PC-9 (cell line): ENCODE measurements around the gene RAB3B. TPM values are rescaled to one million over a fixed set of nuclear protein-coding genes. Genes with fewer than 3 reads are reported as not detected.

Experiments used
- BruUV-seq: library from RNA; stranded (reverse); fragments of 400-500 nt; replicated peaks from 2 replicates; lab custom pipeline; 2021; lab: Mats Ljungman, UMichigan
- CTCF ChIA-PET: fragments of 300-600 bp; sonication (Branson Sonifier 250); formaldehyde crosslinking; loops from one replicate; lab custom pipeline; 2022; ENCODE audit warnings: antibody characterized with exemption; lab: Charles Lee
- POLR2A ChIA-PET: fragments of 300-600 bp; sonication (Branson Sonifier 250); formaldehyde crosslinking; loops from one replicate; lab custom pipeline; 2022; ENCODE audit warnings: antibody characterized with exemption; ENCODE audit not compliant: unreplicated experiment; lab: Charles Lee
- DNase-seq, 2 experiments: peaks; one replicate each; pipeline versions ENCODE4 v3.0.0 to v3.0.0-alpha.2; 2015 to 2022; ENCODE audit warnings: mixed read lengths in 1 of 2
- H2AFZ ChIP-seq: fragments of 200-600 bp; sonication (generic); 2 replicates; pipeline ENCODE4 v1.8.1; 2017; ENCODE audit warnings: antibody characterized with exemption
- H3F3A ChIP-seq: fragments of 200-600 bp; sonication (generic); 2 replicates; pipeline ENCODE4 v1.8.1; 2017; ENCODE audit warnings: antibody characterized with exemption, mild to moderate bottlenecking, low read depth; ENCODE audit not compliant: insufficient read depth
- H3K27ac ChIP-seq: fragments of 200-600 bp; sonication (generic); 2 replicates; pipeline ENCODE4 v1.6.1; 2016; ENCODE audit warnings: mixed run types
- H3K27me3 ChIP-seq: fragments of 200-600 bp; sonication (generic); 2 replicates; pipeline ENCODE4 v1.6.1; 2016; ENCODE audit warnings: low read depth, mixed run types; ENCODE audit not compliant: insufficient read depth
- H3K36me3 ChIP-seq: fragments of 200-600 bp; sonication (generic); 2 replicates; pipeline ENCODE4 v1.6.1; 2016; ENCODE audit warnings: low read depth, mixed run types
- H3K4me1 ChIP-seq: fragments of 200-600 bp; sonication (generic); replicated peaks from 2 replicates; pipeline ENCODE4 v1.6.1; 2016; ENCODE audit warnings: mixed run types; ENCODE audit not compliant: insufficient read depth
- H3K4me2 ChIP-seq: fragments of 200-600 bp; sonication (generic); 2 replicates; pipeline ENCODE4 v1.6.1; 2017; ENCODE audit warnings: mixed run types
- H3K4me3 ChIP-seq: fragments of 200-600 bp; sonication (generic); 2 replicates; pipeline ENCODE4 v1.6.1; 2016; ENCODE audit warnings: mixed run types
- H3K79me2 ChIP-seq: fragments of 200-600 bp; sonication (generic); 2 replicates; pipeline ENCODE4 v1.6.1; 2017; ENCODE audit warnings: low read depth, mixed run types
- H3K9me2 ChIP-seq: fragments of 200-600 bp; sonication (generic); 2 replicates; pipeline ENCODE4 v1.8.1; 2017; ENCODE audit warnings: mild to moderate bottlenecking; ENCODE audit not compliant: insufficient read depth
- H3K9me3 ChIP-seq: fragments of 200-600 bp; sonication (generic); 2 replicates; pipeline ENCODE4 v1.8.1; 2016; ENCODE audit warnings: low read depth; ENCODE audit not compliant: insufficient read depth
- H4K20me1 ChIP-seq: fragments of 200-600 bp; sonication (generic); 2 replicates; pipeline ENCODE4 v1.8.1; 2017; ENCODE audit not compliant: insufficient read depth
- EZH2 ChIP-seq: fragments of 200-600 bp; sonication (generic); IDR thresholded peaks from 2 replicates; pipeline ENCODE4 v1.8.0; 2017; ENCODE audit warnings: antibody characterized with exemption, low read depth
- intact Hi-C: fragments of 100-400 bp; cut with micrococcal nuclease; formaldehyde crosslinking; loops from one replicate; pipeline ENCODE4 v1.10.0; 2022; ENCODE audit not compliant: unreplicated experiment
- total RNA-seq: library from RNA; stranded (reverse); gene quantifications from 2 replicates; pipeline ENCODE4 v1.2.3, GENCODE V29; 2021
- TF ChIP-seq, protein P1 (sequence below): fragments of 200-600 bp; sonication (generic); conservative IDR thresholded peaks from 2 replicates; pipeline ENCODE4 v1.6.1; 2017; ENCODE audit warnings: mixed run types, antibody characterized with exemption, mild to moderate bottlenecking, moderate library complexity

Gene RAB3B
- total RNA-seq, 1 experiment from 2014 or later, result 2.6 TPM

DNA sequence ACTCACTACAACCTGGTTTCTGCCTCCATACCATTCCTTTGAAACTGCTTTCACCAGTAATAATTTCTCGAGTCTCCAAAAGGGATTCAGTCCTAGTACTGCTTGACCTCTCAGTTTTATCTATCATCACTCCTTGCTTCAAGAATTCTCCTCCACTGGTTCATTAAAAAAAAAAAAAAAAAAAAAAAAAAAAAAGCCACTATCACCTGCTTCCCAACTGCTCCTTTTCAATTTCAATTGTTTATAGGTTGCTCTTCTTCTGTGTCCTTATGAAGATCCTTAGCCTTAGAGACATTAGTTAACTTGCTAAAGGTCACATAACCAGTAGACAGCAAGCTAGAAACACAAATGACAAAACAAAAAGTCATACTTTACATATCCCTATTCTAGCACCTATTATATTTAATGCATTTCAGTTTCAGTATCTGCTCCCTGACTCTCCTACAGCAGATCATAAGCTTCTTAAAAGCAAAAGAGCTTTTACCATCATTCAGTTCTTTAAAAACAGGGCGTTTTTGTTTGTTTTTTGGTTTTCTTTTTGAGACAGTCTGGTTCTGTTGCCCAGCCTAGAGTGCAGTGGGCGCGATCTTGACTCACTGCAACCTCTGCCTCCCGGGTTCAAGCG lies 119.0 kb downstream of the RAB3B start:
- H3K4me2 ChIP-seq, result no peak overlapping the region

GRCh38 chr1:51870603-51871350 lies 119.7 kb downstream of the RAB3B start:
- Histone ChIP-seq H4K20me1 (peaks cover 23% of the 10 kb centered on the region), H3K27me3 (no peaks in the 10 kb centered on the region), H2AFZ (no peak overlapping the region), H3K4me2 (no peak overlapping the region), H3K36me3 (no peaks in the 10 kb centered on the region; the same call in 1 of the 2 replicates), H3K79me2 (peaks cover 98% of the 10 kb centered on the region), H3K9me3 (no peaks in the 10 kb centered on the region), H3K9me2 (no peaks in the 10 kb centered on the region), H3K4me1 (peaks cover 13% of the 10 kb centered on the region; the same call in 1 of the 2 replicates), H3K27ac (no peak overlapping the region), H3F3A (no peaks in the 10 kb centered on the region), H3K4me3 (no peak overlapping the region)
- POLR2A ChIA-PET, result no interaction called here
- no peak for DNase-seq
- no TSS peak for BruUV-seq
- intact Hi-C loops, result no loop called here
- TF ChIP-seq, protein P1, sequence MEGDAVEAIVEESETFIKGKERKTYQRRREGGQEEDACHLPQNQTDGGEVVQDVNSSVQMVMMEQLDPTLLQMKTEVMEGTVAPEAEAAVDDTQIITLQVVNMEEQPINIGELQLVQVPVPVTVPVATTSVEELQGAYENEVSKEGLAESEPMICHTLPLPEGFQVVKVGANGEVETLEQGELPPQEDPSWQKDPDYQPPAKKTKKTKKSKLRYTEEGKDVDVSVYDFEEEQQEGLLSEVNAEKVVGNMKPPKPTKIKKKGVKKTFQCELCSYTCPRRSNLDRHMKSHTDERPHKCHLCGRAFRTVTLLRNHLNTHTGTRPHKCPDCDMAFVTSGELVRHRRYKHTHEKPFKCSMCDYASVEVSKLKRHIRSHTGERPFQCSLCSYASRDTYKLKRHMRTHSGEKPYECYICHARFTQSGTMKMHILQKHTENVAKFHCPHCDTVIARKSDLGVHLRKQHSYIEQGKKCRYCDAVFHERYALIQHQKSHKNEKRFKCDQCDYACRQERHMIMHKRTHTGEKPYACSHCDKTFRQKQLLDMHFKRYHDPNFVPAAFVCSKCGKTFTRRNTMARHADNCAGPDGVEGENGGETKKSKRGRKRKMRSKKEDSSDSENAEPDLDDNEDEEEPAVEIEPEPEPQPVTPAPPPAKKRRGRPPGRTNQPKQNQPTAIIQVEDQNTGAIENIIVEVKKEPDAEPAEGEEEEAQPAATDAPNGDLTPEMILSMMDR, result no peak
- TF ChIP-seq EZH2, result no peak
- CTCF ChIA-PET, result no interaction called here

More for the DNA sequence above, 119.0 kb downstream of the RAB3B start:
- H3K27ac ChIP-seq, result no peak overlapping the region
- DNase-seq, result no peak
- no peaks in the 10 kb centered on the region for H3K9me3 ChIP-seq
- ChIA-PET CTCF (interaction anchor here (0.6 kb wide), 1 partner anchor 302 kb away, joined by 11 read pairs; no protein-coding TSS in a partner anchor), POLR2A (interaction anchor here (0.5 to 0.6 kb wide), 2 partner anchors 46 to 983 kb away, joined by 3 to 5 read pairs; no protein-coding TSS in a partner anchor)
- H3K9me2 ChIP-seq, result no peaks in the 10 kb centered on the region
- H2AFZ ChIP-seq, result no peak overlapping the region
- TF ChIP-seq, protein P1, result no peak
- TF ChIP-seq EZH2, result no peak
- H3K27me3 ChIP-seq, result no peaks in the 10 kb centered on the region
- no peak overlapping the region for H3K4me3 ChIP-seq
- intact Hi-C loops, result no loop called here
- peaks cover 23% of the 10 kb centered on the region for H4K20me1 ChIP-seq
- no peaks in the 10 kb centered on the region; the same call in 1 of the 2 replicates for H3K36me3 ChIP-seq
- H3K79me2 ChIP-seq, result peaks cover 98% of the 10 kb centered on the region
- peaks cover 20% of the 10 kb centered on the region for H3K4me1 ChIP-seq
- BruUV-seq, result no TSS peak
- no peaks in the 10 kb centered on the region for H3F3A ChIP-seq

- BruUV-seq, result no TSS peak
- CTCF ChIA-PET, result no interaction called here
Observed at GRCh38 chr1:51867479-51868232, 122.8 kb downstream of the RAB3B start.

More at GRCh38 chr1:51867479-51868232, 122.8 kb downstream of the RAB3B start:
- Histone ChIP-seq H3K4me3 (no peak overlapping the region), H2AFZ (no peak overlapping the region), H3K27ac (no peak overlapping the region), H3K4me1 (no peaks in the 10 kb centered on the region), H3K27me3 (no peaks in the 10 kb centered on the region), H3K36me3 (0 out of 2 replicates have a peak, but pooled peaks cover 7% of the 10 kb centered on the region), H3K79me2 (peaks cover 94% of the 10 kb centered on the region), H3K9me3 (no peaks in the 10 kb centered on the region), H3K9me2 (no peaks in the 10 kb centered on the region), H3K4me2 (no peak overlapping the region), H3F3A (no peaks in the 10 kb centered on the region), H4K20me1 (peaks cover 29% of the 10 kb centered on the region)
- DNase-seq, result no peak
- no peak for TF ChIP-seq EZH2
- intact Hi-C loops, result no loop called here
- POLR2A ChIA-PET, result interaction anchor here (0.5 to 0.7 kb wide), 2 partner anchors 138 to 410 kb away, joined by 3 to 5 read pairs; no protein-coding TSS in a partner anchor
